Measurements from ENCODE around the gene VPS16.
"Not testable (repeated sequence)": the region's sequence is repeated elsewhere in the genome, so short reads cannot be mapped to it uniquely, and the experiment has no call there.

Gene VPS16

DNA sequence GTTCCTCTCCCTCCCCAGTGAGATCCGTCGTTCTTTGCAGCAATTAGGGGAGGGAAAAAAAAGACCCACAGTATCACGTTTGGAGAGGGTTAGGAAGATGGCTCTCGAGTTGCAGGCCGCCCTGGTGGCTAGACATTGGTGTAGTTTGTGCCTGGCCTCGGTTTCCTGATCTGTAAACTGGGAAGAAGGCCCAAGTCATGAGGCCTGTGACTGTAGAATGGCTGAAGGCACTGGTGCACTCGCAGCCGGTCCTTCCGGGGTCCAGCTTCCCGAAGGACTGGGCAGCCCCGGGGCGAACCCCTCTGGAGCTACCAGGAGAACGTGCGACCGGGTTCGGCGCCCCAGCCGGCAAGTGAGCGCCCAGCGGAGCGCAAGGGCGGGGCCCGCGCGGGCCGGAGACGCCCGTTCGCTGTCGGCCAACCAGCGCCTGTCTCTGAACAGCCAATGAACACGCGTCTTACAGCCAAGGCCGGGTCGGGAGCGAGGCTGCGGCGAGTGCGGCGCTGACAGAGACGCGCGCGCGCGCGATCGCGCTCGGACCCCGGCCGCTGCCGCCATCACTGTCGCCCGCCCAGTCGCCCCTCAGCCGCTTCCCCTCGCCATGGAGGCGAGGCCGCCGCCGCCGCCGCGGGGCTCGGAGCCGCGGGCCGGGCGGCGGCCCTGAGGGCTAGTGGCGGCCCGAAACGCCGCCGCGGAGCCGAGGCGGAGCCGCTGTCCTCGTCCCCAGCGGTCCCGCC, 32.6 kb downstream of the VPS16 start, which contains the start of gene PTPRA:
Gene PTPRA, plus strand, starts transcription at position 472 of the 737 bp plus-strand sequence. CDS start 90,797 bp downstream, outside the sequence.
- peak; percentile 93 for DNase-seq

DNA sequence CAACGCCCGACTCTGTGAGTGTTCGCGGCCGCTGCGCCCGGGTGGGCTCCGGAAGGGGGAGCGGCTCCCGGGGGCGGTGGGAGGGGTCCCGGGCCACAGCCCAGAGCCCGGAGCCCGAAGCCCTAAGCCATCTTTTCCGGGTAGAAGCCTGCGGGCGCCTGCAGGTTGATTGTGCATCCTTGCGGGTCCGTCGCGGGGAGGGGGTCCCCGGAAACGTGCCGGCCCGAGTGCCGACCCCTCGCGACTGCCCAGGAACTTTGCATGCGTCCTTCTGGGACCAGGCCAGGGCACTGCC, 33.1 kb downstream of the VPS16 start:
- no peak for DNase-seq

DNA sequence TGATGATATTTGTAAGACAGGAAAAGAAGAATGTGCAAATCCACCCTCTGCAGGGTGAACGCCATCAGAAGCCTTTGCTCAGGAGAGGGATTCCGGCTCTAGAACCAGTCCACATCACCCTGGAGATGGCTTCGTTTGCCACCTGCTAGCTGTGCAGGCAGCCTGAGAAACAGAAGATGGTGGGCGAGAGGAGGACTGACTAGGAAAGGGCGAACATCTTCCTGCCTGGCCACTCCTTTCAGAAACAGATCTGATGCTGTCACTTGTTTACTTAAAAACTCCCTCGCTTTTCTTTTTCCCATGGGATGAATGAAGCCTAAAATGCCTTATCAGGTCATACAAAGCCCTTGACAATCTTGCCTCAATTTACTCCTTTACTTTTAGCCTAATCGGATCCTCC, 33.9 kb downstream of the VPS16 start:
- DNase-seq, result peak; percentile 27

DNA sequence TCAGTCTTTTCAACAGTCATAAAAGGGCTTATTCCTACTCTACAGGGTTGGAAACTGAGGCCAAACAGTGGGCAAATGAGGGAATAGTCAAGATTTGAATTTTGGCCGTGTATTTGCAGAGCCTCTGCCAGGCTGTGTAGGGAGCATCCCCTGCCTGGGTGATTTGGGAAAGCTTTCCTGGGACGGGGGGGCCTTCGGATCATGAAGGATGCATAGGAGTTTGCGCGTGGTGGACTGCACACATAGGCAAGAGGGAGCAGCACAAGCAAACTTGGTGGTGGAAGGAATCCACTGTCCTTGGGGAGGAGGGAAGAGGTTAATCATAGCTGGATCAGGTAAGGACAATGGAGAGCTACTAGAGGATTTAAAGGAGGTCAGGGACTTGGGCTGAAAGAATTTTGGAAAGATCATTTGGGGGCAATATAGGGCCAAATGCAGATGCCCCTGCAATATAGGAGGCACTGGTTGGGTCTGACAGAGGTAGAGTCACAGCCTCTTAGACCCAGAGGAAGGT, 35.2 kb downstream of the VPS16 start:
- DNase-seq, result no peak

DNA sequence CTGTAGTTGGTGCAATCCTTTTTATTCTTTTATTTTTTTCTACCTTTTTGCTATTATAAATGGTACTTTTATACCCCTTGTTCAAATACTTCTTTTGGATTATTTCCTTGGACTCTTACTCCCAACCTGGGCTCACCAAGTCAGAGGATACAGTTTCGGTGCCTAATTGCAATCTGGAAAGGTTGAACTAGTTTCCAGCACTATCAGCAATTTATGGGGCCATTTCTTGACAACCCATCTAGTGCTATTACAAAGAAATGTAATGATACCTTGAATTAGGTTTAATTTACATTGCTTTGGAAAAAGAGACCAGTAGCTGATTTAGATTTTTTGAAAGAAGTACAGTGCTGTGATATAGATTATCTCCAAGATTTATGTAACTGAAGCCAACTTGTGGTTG, 38.0 kb downstream of the VPS16 start:
- DNase-seq, result no peak

DNA sequence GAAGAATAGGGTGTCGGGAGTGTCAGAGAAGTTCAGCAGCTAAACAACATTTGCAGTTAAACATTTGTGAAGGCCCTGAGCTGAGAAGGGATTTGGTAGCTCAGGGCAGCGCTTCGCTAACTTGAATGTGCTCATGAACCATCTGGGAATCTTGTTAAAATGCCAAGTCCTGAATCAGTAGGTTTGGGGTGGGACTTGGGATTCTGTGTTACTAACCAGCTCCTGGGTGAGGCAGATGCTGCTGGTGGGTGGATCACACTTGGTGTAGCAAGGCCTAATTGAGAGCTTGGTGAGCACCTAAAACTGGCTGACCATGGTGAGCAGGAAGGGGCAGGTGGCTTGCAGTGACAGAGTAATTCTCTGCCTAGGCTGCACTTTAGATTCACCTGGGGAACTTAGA, 38.6 kb downstream of the VPS16 start:
- DNase-seq, result no peak

DNA sequence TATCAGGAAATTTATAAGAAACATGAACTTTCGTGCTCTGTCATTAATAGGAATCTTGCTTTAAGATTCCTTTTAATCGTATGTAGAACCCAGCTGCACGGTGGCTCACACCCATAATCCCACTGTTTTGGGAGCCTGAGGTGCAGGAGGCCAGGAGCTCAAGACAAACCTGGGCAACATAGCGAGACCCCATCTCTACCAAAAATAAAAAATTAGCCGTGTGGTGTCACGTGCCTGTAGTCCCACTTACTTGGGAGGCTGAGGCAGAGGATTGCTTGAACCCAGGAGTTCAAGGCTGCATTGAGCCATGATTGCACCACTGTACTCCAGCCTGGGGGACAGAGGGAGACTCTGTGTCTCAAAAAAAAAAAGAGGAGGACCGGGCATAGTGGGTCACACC, 40.1 kb downstream of the VPS16 start:
- no peak for DNase-seq

DNA sequence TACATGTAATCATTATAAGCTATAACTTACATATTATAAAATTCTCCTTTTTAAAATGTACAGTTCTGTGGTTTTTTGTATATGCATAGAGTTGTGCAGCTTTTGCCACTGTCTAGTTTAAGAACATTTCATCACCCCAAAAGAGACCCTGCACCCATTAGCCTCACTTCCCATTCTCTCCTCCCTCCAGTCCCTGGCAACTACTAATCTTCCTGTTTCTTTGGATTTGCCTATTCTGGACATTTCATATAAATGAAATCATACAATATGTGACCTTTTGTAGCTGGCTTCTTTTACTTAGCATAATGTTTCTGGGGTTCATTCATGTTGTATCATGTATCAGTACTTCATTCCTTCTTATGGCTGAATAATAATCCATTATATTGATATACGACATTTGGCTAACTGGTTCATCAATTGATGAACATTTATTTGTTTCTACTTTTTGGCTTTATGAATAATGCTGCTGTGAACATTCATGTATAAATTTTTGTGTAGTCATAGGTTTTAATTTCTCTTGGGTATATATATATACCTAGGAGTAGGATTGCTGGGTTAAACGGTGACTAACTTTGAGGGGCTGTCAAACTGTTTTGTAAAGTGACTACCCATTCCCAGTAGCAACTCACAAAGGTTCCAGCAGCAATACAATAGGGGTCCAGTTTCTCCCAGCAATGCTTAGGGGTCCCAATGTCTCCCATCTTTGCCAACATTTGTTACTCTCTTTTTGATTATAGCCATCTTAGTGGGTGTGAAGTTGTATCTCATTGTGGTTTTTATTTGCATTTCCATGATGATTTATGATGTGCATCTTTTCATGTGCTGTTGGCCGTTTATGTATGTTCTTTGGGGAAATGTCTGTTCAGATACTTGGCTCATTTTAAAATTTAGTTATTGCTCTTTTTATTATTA, 43.4 kb downstream of the VPS16 start:
- DNase-seq, result no peak

DNA sequence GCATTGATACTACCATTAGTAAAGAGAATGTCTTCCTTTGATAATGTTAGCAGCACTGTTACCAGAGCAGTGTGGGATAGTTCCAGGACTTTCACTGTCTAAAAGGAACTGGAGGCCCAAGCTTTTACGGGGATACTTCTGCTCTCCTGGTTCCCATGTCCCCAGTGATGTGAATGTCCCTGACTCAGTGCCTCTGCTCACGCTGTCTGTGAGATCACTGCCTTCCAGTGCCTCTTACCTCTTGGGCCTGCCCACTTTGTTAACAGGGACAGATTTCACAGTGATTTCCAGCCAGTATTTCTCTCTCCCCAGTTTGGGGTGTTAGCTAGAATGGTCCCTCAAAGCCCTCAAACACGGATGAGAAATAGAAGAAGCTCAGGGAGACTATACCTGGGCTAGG, 47.2 kb downstream of the VPS16 start:
- DNase-seq, result no peak

DNA sequence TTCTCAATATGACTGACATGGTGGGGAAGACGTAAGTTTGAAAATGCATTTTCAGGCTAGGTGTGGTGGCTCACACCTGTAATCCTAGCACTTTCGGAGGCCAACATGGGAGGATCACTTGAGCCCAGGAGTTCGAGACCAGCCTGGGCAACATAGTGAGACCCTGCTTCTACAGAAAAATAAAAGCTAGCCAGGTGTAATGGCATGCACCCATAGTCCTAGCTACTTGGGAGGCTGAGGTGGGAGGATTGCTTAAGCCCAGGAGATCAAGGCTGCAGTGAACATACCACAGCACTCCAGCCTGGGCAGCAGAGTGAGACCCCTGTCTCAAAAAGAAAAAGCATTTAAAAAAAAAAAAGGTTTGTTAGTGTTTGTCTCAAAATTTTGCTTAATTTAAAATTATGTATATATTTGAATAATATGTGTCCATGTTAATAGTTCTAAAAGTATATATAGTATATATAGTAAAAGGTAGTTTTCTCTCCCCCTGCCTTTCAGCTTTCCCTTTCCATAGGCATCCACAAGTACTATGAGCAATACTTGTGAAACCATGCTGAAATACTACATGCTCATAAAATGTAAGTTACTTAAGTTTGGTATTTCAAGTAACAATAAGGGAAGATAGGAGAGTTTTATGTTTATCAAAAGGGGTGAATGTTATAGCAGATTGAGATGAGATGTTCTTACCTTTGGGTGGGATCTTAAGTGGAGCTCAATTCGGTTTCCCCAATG, 47.8 kb downstream of the VPS16 start:
- DNase-seq, result no peak

DNA sequence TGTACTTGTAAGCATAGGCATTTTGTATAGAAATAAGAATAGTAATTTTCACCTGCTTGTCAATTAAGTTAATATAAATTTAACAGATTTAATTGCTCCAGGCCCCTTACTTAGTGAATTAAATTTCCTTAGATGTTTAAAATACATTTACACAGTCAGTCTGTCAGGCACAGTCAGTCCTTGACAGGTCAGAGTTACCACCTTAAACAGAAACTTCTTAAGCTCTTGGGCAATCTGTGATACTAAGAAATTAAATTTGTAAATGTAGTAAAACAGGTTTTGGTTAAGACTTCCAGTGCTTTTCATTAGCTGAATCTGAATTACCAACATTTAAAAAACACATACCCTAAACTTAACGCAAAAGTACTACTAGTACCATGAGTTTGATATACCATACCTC, 48.7 kb downstream of the VPS16 start:
- no peak for DNase-seq

DNA sequence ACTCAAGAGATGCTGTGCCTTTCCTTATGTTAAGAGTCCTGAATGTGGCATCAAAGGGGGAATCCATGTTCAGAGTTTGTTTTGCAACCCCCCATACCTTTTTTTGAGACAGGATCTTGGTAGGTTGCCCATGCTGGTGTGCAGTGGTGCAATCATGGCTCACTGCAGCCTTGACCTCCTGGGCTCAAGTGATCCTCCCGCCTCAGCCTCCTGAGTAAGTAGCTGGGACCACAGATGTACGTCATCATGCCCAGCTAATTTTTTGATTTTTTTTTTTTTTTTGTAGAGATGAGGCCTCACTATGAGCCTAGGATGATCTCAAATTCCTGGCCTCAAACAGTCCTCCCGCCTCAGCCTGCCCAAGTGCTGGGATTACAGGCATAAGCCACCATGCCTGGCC, 49.3 kb downstream of the VPS16 start:
- no peak for DNase-seq

DNA sequence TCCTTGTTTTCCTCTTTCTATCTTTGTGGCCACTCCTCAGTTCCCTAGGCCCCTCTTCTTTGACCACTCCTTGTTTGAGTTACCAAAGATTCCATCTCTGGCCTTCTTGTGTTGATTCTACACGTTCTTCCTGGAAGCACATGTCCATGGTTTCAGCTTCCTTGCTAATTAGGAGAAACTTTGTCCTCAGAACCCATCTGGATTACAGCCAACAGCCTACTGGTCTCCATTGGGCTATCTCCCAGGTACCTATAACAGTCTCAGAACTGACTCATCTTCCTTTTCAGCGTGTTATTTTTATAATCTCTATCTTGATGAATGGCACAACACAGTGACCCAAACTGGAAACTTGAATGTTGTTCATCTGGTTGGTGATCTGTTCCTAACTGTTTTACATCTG, 50.2 kb downstream of the VPS16 start:
- peak; percentile 64 for DNase-seq

DNA sequence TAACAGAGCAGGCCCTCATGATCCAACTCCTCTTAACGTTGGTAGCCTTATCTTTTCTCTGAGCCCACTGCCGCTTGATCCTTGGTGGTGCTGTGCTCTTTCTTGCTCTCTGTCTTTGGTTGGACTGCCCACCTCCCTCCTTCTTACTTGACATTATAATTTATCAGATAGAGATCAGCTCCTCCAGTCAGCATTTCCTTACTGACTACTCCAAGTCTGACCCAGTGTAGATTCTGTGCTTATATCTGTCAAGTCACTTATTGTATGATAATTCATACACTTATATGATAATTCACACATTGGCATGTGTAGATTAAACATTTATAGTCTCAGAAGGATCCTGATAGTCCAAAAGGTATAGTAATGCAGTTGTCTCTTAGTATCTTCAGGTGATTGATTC, 50.8 kb downstream of the VPS16 start:
- peak; percentile 12 for DNase-seq

DNA sequence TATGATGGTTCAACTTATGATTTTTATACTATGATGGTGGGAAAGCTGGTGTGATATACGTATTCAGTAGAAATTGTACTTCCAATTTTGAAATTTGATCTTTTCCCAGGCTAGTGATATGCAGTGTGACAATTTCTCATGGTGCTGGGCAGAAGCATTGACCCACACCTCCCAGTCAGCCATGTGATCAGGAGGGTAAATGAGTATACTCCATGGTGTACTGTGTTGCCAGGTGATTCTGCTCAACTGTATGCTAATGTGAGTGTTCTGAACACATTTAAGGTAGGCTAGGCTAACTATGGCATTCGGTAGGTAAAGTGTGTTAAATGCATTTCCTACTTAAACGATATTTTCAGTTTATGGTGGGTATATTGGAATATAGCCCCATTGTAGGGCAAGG, 51.8 kb downstream of the VPS16 start:
- DNase-seq, result no peak

DNA sequence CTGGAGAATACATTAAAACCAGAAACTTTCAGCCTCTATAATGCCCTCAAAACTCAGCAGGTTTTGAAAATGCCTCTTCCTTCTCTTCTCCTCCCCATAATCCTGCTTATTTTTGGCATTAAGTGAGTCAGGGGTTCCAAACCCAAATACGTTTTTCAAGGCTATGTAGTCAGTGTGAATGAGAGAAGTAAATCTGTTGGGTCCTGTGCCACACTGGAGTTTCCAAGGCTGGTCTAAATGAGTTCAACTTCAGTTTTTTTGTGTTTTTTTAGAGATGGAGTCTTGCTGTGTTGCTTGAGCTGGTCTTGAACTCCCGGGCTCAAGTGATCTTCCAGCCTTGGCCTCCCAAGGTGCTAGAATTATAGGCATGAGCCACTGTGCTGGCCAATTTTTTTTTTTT, 53.7 kb downstream of the VPS16 start:
- DNase-seq, result no peak

DNA sequence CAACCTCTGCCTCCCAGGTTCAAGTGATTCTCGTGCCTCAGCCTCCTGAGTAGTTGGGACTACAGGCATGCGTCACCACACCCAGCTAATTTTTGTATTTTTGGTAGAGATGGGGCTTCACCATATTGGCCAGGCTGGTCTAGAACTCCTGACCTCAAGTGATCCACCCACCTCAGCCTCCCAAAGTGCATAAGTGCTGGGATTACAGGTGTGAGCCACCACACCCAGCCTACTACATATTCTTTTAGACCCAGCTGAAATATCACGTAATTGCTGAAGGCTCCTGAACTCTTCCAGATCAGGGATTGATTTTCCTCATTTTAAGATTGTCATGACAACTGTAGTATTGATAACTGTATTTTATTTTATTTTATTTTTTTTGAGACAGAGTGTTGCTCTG, 54.6 kb downstream of the VPS16 start:
- not testable (repeated sequence) for DNase-seq

DNA sequence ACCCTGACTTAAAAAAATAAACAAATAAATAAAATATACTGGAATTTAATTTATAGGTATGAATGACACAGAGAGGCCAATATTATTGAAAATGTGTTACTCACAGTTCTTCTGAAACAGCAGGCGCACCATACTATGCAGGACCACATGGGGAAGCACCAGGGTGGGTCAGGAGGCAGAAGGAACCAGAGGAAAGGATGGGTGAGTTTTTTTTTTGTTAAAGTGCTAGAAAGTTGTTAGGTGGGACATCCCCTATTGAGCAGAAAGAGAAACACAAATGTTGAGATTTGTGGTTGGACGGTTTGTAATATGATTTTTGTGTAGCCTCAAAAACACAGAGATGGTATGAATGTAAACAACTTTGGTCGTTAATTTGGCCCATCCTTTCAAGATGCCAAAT, 58.7 kb downstream of the VPS16 start:
- no peak for DNase-seq

DNA sequence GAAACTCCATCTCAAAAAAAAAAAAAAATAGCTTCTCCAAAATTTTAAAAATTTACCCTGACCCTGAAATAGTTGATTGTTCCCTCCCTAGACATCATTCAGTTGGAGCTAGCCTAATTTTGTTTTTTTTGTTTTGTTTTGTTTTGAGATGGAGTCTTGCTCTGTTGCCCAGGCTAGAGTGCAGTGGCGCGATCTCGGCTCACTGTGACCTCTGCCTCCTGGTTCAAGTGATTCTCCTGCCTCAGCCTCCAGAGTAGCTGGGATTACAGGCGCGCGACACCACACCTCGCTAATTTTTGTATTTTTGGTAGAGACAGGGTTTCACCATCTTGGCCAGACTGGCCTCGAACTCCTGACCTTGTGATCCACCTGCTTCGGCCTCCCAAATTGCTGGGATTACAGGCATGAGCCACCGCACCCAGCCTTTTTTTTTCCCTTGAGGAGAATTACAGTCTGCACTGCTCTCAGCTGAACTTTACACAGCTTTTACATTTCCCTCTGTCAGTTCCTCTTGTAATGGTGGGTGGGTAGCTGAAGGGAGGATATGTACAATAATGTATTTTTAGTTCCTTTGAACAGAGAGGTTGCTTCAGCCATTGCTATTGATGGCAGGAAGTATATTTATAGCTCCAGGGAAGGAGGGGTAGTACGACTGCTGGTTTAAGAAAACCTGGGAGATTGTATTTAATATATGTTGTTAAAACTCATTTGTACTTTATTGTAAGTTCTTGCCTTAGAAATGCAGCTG, 60.5 kb downstream of the VPS16 start:
- no peak for DNase-seq

DNA sequence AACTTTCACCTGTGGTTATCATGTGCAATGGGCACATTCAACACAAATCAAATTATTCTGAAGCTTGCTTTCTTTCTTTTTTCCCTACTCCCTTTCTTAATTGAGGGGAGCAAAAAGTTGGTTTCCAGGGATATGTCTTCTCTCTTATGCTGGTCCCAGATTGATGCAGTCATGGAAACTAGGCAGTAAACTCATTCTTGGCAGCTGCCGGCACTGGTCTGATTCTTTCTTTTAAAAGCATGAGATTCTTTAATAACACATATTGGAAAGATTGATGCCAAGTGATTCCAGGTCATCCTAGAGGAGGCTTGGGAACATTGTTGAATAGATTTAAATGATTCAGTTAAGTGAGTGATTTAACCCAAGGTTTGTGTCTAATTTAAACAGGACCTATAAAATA, 61.7 kb downstream of the VPS16 start:
- no peak for DNase-seq

DNA sequence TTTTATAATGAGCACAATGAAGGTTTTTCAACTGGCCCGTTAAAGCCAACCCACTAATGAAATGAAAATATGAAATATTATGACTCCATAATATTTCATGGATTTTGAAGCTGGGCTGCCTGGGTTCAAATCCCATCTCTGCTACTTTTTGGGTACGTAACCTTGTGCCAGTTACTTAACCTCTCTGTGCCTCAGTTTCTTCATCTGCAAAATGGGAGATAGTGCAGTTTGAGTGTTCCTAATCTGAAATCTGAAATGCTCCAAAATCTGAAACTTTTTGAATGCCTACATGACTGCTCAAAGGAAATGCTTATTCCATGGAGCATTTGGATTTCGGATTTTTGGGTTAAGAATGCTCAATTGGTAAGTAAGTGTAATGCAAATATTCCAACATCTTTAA, 62.3 kb downstream of the VPS16 start:
- no peak for DNase-seq

DNA sequence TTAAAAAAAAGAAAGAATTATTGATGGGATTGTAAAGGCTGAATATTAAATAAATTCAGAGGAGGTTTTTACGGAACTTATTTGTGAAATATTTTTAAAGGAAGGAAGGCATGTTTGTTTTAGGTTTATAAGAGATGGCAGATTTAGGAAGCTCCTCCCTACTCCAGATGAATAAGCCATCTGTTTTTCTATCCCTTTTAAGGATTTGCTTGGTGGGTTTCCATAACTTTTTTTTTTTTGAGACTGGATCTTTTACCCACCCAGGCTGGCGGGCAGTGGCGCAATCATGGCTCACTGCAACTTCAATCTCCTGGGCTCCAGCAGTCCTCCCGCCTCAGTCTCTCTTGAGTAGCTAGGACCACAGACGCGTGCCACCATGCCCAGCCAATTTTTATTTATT, 63.1 kb downstream of the VPS16 start:
- no peak for DNase-seq

DNA sequence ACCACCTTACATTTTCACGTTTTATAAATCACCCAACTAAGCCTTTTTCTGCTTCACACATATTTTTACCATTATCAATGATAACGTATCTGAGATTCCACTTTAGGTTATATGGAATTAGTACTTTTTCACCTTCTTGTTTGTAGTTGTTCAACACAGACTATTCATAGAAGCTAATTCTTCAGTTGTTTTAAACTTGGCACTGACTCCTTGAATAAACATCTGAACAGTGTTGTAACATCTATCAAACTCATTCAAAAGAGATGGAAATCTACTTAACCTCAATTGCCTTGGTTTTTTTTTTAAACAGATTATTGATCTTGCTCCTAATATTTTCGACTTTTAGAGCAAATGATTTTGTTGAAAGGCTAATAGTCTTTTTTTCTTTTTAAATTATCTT, 67.0 kb downstream of the VPS16 start:
- no peak for DNase-seq
